AG04450 (cell line): Measurements from ENCODE around the gene GPBP1. TPM values are rescaled to one million over a fixed set of nuclear protein-coding genes. Genes with fewer than 3 reads are reported as not detected.

Experiments used
- CTCF ChIA-PET: fragments of 300-600, 350-600 bp; formaldehyde crosslinking; extraction: SDS; loops from one replicate; lab custom pipeline; 2022; ENCODE audit warnings: antibody characterized with exemption, inconsistent platforms; lab: Charles Lee
- POLR2A ChIA-PET: fragments of 350-600 bp; formaldehyde crosslinking; extraction: SDS; loops from one replicate; lab custom pipeline; 2021; ENCODE audit warnings: antibody characterized with exemption, inconsistent platforms; lab: Yijun Ruan, JAX
- DNase-seq: peaks from one replicate; pipeline ENCODE4 v3.0.0-alpha.2; 2011; ENCODE audit warnings: low read depth, low spot score
- H3K27ac ChIP-seq: one replicate; pipeline ENCODE4 v1.5.1; 2012; ENCODE audit warnings: low read depth, low read length, control low read depth
- H3K27me3 ChIP-seq: one replicate; pipeline ENCODE4 v1.6.0; 2012; ENCODE audit warnings: low read length; ENCODE audit not compliant: control insufficient read depth, insufficient read depth
- H3K4me3 ChIP-seq: 2 replicates; pipeline ENCODE4 v1.5.1; 2011; ENCODE audit warnings: mild to moderate bottlenecking, low read depth, low read length, control low read depth
- H3K9me3 ChIP-seq: 2 replicates; pipeline ENCODE4 v1.5.1; 2012; ENCODE audit warnings: low read length; ENCODE audit not compliant: control insufficient read depth, insufficient read depth
- CTCF ChIP-seq: IDR thresholded peaks from 2 replicates; pipeline ENCODE4 v1.5.1; 2011; ENCODE audit warnings: low read depth, low read length, control low read depth, inconsistent platforms
- polyA plus RNA-seq: library from polyadenylated mRNA; depleted of rRNA; stranded (reverse); fragments of >200 nt; gene quantifications from 2 replicates; pipeline ENCODE4 v1.2.3, GENCODE V29; 2011

Gene GPBP1
- polyA plus RNA-seq, 1 experiment: 67.7 TPM

DNA sequence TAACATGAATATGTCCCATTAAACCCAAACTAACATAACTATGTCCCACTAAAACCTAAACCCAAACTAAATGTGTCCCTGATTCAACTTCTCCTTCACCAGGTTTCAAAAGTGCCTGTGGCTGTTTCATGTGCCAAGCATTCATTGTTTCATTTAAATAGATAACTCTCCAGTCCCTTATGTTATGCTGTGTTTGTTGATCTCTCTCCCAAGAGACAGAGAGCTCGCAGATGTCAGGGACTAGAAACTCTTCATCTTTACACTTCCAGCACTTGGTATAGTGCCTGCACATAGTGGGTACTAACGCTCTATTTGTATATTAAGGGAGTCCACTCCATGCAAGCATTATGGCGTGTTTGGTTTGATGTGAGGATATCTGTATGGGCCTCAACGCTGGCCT lies 118.0 kb downstream of the GPBP1 start:
- TF ChIP-seq CTCF: no peak
- Histone ChIP-seq H3K9me3 (no peaks in the 10 kb centered on the region), H3K4me3 (no peak overlapping the region), H3K27ac (no peak overlapping the region), H3K27me3 (no peaks in the 10 kb centered on the region)
- no peak for DNase-seq
- POLR2A ChIA-PET: no interaction called here
- CTCF ChIA-PET: no interaction called here

- ChIA-PET CTCF (no interaction called here), POLR2A (no interaction called here)
- H3K9me3 ChIP-seq: no peaks in the 10 kb centered on the region
- no peak for TF ChIP-seq CTCF
- H3K27me3 ChIP-seq: no peaks in the 10 kb centered on the region
- H3K4me3 ChIP-seq: no peak overlapping the region
- H3K27ac ChIP-seq: no peak overlapping the region
- no peak for DNase-seq
Measured at GRCh38 chr5:57292336-57292735, 118.5 kb downstream of the GPBP1 start.

DNA sequence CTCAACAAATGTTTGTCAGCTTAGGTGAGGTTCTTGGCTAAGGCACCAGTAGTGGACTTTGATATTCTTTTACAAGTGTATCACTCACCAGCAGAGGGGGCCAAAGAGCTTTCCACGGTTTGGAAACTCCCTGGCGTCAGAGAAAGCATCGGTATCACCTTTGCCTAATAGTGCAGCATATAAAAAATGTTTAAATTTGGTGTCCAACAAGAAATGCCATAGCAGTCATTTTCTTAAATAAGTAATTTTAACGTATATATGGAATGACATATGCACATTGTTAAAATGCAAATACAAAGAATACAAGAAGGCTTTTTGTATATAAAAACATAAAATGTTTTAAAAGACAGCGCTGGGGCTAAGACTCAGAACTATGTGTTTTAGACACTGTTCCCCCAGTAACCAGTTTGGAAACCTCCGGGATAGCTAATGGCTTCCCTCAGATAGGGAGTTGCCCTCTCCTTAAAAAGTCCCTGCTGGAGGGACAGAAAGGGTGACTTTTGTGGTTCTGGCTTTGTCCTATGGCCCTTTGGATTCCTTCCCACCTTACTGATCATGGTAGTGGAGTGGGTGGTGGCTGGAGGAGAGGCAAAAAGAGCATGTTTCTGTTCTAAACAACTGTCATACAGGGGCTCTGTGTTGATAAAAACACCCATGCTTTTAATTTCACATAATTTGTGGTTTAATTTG lies 124.6 kb downstream of the GPBP1 start:
- TF ChIP-seq CTCF: peak; percentile 88
- H3K27me3 ChIP-seq: no peaks in the 10 kb centered on the region
- POLR2A ChIA-PET: interaction anchor here (1.8 kb wide), 1 partner anchor 1162 kb away, joined by 9 read pairs; the partner anchor contains the start of gene PLK2
- H3K27ac ChIP-seq: no peak overlapping the region
- no peaks in the 10 kb centered on the region for H3K9me3 ChIP-seq
- peak; percentile 73 for DNase-seq
- H3K4me3 ChIP-seq: no peak overlapping the region
- CTCF ChIA-PET: interaction anchor here (0.6 to 4.8 kb wide), 66 partner anchors 12 to 1552 kb away, joined by 3 to 123 read pairs (median 4); partner anchors contain the start of gene PLK2

- peak; percentile 55 for TF ChIP-seq CTCF
- ChIA-PET CTCF (interaction anchor here (0.5 to 4.8 kb wide), 24 partner anchors 13 to 1168 kb away, joined by 3 to 123 read pairs (median 5); partner anchors contain the start of gene PLK2), POLR2A (interaction anchor here (1.8 kb wide), 1 partner anchor 1161 kb away, joined by 9 read pairs; the partner anchor contains the start of gene PLK2)
- DNase-seq: peak; percentile 76
- no peaks in the 10 kb centered on the region for H3K9me3 ChIP-seq
- no peak overlapping the region for H3K27ac ChIP-seq
- H3K4me3 ChIP-seq: no peak overlapping the region
- H3K27me3 ChIP-seq: no peaks in the 10 kb centered on the region
Measured at GRCh38 chr5:57298985-57299491, 125.2 kb downstream of the GPBP1 start.

- POLR2A ChIA-PET: no interaction called here
- Histone ChIP-seq H3K4me3 (no peak overlapping the region), H3K9me3 (no peaks in the 10 kb centered on the region), H3K27me3 (no peaks in the 10 kb centered on the region), H3K27ac (no peak overlapping the region)
- CTCF ChIA-PET: interaction anchor here (0.6 to 4.8 kb wide), 4 partner anchors 200 to 1162 kb away, joined by 3 to 123 read pairs (median 47); partner anchors contain the start of gene PLK2
- TF ChIP-seq CTCF: no peak
- DNase-seq: no peak
Measured at GRCh38 chr5:57299986-57300385, 126.1 kb downstream of the GPBP1 start.
